ENCODE data around the gene NR2C2. TPM values are rescaled to one million over a fixed set of nuclear protein-coding genes. Genes with fewer than 3 reads are reported as not detected.

Gene NR2C2
- total RNA-seq, 1 donor = 26.3 TPM

GRCh38 chr3:14921811-14922705 lies 25.3 kb upstream of the NR2C2 start:
- DNase-seq (ENCODE audit: low read depth) = no peak

GRCh38 chr3:14922863-14923262 lies 24.5 kb upstream of the NR2C2 start:
- no peak overlapping the region for H3K4me3 ChIP-seq (ENCODE audit: low read depth, low read length)
- TF ChIP-seq, protein P1, sequence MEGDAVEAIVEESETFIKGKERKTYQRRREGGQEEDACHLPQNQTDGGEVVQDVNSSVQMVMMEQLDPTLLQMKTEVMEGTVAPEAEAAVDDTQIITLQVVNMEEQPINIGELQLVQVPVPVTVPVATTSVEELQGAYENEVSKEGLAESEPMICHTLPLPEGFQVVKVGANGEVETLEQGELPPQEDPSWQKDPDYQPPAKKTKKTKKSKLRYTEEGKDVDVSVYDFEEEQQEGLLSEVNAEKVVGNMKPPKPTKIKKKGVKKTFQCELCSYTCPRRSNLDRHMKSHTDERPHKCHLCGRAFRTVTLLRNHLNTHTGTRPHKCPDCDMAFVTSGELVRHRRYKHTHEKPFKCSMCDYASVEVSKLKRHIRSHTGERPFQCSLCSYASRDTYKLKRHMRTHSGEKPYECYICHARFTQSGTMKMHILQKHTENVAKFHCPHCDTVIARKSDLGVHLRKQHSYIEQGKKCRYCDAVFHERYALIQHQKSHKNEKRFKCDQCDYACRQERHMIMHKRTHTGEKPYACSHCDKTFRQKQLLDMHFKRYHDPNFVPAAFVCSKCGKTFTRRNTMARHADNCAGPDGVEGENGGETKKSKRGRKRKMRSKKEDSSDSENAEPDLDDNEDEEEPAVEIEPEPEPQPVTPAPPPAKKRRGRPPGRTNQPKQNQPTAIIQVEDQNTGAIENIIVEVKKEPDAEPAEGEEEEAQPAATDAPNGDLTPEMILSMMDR (IDR thresholded peaks at IDR 0.05; ENCODE audit: insufficient read depth, low read depth, low read length) = no peak
- no peak for DNase-seq (ENCODE audit: low read depth)

More at GRCh38 chr3:14921811-14922705, 25.3 kb upstream of the NR2C2 start:
- TF ChIP-seq, protein P1 (IDR thresholded peaks at IDR 0.05; ENCODE audit: insufficient read depth, low read depth, low read length) = no peak
- no peak overlapping the region for H3K4me3 ChIP-seq (ENCODE audit: low read depth, low read length)

- no peak overlapping the region for H3K4me3 ChIP-seq (ENCODE audit: low read depth, low read length)
- no peak for DNase-seq (ENCODE audit: low read depth)
- TF ChIP-seq, protein P1 (IDR thresholded peaks at IDR 0.05; ENCODE audit: insufficient read depth, low read depth, low read length) = no peak
Observed at GRCh38 chr3:14923476-14923875, 23.9 kb upstream of the NR2C2 start.

DNA sequence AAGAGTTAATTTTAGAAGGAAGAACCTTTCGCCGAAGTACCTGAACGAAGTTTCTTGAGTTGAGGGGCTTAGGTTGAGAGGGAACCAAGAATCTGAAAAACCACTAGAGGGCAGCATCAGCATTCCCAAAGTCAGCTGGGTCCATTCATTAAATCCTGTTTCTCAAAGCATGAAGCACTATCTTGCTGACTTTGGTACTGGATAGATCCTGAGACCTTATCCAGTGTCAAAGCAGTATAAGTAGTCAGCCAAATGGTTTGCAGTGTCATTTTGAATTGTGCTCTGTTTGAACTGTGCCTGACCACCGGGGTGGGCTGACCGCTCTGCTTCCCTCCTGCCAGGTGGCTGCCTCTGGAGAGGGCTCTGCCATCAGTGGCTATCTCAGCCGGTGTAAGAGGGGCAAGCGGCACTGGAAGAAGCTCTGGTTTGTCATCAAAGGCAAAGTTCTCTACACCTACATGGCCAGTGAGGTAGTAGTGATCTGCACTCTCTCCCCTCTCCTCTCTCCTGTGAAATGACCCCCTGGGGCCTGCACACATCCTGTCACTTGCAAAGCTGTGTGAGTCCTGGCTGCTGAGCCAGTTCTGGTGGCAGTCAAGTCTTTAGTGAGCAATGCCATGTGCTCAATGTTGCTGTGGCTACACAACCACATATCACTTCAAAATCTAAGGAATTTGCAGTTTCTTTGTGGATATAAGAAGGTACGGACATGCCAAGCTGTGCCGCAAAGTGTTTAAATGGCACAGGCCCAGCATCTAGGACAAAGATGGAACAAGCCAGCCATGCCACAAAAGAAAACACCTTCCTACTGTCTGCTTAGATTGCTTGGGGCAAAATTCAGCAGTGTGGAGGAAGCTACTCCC lies 21.4 kb upstream of the NR2C2 start:
- DNase-seq (ENCODE audit: low read depth) = peak; percentile 75
- TF ChIP-seq, protein P1 (IDR thresholded peaks at IDR 0.05; ENCODE audit: insufficient read depth, low read depth, low read length) = peak; percentile 85

DNA sequence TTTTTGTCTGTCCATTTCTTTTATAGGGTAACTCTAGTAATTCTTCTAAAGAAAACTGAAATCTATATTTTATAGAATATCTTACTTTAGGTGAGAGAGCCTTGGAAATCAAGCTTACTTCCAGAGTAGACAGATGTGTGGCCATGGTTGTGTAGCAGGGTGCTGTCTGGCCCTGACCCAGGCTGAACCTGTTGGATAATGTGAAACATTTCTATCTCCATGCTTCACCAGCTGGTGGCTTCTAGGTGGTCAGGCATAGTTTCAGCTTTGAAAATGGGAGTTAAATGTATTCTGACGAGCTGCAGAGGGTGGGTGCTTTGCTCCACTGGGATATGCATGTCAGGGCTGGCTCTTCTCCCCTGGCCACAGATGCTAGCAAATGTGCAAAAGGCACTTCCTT lies 20.8 kb upstream of the NR2C2 start:
- no peak overlapping the region for H3K4me3 ChIP-seq (ENCODE audit: low read depth, low read length)
- DNase-seq (ENCODE audit: low read depth) = no peak
- TF ChIP-seq, protein P1 (IDR thresholded peaks at IDR 0.05; ENCODE audit: insufficient read depth, low read depth, low read length) = no peak

More for the DNA sequence above, 21.4 kb upstream of the NR2C2 start:
- no peak overlapping the region for H3K4me3 ChIP-seq (ENCODE audit: low read depth, low read length)

- TF ChIP-seq, protein P1 (IDR thresholded peaks at IDR 0.05; ENCODE audit: insufficient read depth, low read depth, low read length) = no peak
- DNase-seq (ENCODE audit: low read depth) = no peak
- H3K4me3 ChIP-seq (ENCODE audit: low read depth, low read length) = no peak overlapping the region
Observed at GRCh38 chr3:14927308-14927707, 20.1 kb upstream of the NR2C2 start.

All from fibroblast of villous mesenchyme (primary cell).